Fibroblast of skin of abdomen (primary cell): ENCODE measurements around the gene ZNF407.

Experiments
- DNase-seq: peaks from one replicate; pipeline ENCODE4 v3.0.0-alpha.2; 2013

ZNF407 gene

GRCh38 chr18:74630804-74631203 lies 33.1 kb downstream of the ZNF407 start:
- no peak for DNase-seq

DNA sequence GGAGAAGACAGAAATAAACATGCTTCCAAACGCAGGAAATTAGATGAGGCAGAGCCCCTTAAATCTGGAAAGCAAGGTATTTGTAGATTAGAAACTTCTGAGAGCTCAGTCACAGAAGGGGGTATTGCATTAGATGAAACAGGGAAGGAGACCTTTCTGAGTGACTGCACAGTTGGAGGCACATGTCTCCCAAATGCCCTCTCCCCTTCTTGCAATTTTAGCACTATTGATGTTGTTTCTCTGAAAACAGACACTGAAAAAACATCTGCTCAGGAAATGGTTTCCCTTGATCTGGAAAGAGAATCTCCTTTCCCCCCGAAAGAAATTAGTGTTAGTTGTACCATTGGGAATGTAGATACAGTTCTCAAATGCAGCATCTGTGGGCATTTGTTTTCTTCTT lies 33.5 kb downstream of the ZNF407 start:
- no peak for DNase-seq

DNA sequence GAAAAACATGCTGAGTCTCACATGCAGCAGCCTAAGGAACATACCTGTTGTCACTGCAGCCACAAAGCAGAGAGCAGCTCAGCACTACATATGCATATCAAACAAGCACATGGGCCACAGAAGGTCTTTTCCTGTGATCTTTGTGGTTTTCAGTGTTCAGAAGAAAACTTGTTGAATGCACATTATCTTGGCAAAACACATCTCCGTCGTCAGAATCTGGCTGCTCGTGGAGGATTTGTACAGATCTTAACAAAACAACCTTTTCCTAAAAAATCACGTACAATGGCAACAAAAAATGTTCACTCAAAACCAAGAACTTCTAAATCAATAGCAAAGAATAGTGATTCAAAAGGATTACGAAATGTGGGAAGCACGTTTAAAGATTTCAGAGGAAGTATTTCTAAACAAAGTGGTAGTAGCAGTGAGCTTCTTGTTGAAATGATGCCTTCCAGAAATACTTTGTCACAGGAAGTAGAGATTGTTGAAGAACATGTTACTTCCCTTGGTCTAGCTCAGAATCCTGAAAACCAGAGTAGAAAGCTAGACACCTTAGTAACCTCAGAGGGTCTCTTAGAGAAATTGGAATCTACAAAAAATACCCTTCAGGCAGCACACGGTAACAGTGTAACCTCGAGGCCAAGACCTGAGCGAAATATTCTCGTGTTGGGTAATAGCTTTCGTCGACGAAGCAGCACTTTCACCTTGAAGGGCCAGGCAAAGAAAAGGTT lies 34.1 kb downstream of the ZNF407 start:
- peak; percentile 53 for DNase-seq

DNA sequence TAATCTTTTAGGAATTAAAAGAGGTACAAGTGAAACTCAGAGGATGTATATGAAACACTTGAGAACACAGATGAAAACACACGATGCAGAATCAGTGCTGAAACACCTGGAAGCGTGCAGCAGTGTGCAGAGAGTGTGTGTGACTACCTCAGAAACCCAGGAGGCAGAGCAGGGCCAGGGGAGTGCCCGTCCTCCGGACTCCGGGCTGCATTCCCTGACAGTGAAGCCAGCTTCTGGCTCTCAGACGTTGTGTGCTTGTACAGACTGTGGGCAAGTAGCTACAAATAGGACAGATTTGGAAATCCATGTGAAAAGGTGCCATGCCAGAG lies 34.6 kb downstream of the ZNF407 start:
- DNase-seq = no peak

- DNase-seq = no peak
Measured at GRCh38 chr18:74632856-74633255, 35.2 kb downstream of the ZNF407 start.

DNA sequence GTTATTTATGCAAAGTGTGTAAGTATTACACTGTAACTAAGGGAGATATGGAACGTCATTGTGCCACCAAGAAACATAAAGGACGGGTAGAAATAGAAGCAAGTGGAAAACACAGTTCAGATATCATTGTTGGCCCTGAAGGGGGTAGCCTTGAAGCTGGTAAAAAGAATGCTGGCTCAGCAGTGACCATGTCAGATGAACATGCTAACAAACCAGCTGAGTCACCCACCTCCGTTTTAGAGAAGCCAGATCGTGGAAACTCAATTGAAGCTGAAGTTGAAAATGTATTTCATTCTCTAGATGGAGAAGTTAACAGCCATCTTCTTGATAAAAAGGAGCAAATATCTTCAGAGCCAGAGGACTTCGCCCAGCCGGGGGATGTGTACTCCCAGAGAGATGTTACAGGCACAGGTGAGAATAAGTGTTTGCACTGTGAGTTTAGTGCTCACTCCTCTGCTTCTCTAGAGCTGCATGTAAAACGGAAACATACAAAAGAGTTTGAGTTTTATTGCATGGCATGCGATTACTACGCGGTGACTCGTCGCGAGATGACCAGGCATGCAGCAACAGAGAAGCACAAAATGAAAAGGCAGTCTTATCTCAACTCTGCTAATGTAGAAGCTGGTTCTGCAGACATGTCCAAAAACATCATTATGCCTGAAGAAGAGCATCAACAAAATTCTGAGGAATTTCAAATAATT lies 36.1 kb downstream of the ZNF407 start:
- DNase-seq = no peak

DNA sequence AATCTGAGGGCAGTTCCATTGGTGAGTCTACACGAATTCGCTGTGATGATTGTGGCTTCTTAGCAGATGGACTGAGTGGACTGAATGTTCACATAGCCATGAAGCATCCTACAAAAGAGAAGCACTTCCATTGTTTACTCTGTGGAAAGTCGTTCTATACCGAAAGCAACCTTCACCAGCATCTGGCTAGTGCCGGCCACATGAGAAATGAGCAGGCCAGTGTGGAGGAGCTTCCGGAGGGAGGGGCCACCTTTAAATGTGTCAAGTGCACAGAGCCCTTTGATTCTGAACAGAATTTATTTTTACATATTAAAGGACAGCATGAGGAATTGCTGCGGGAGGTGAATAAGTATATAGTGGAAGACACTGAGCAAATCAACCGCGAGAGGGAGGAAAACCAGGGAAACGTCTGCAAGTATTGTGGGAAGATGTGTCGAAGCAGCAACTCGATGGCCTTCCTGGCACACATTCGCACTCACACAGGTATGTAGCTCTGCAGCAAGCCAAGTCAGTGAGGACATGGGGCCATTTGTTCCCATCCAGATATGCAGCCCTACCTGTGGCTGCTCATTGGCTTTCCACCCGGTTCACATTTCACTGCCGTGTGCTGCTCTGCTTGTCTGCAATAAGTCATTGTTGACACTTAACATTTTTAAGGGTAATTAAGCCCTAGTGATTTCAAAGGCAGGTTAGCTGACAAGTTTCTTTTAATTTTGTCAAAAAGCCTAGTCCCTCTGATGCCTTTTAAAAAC lies 37.7 kb downstream of the ZNF407 start:
- no peak for DNase-seq

DNA sequence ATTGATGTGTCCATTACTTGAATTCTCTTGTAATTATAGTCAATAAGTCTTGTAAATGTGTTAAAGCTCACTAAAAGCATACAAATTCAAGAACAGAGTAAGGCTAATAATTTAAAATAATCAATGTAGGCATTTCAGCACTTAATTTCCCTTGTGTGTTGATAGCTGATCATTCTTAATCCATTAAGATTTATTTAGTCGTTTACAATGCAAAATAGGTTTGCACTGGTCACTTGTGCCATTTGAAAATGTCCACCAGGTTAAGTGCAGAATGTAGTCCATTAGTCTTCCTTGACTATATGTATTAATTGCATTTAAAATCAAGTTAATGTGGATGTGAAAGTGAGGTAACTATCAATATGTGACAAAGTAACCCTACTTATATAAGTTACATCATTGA lies 39.4 kb downstream of the ZNF407 start:
- no peak for DNase-seq

GRCh38 chr18:74638210-74638609 lies 40.5 kb downstream of the ZNF407 start:
- no peak for DNase-seq

GRCh38 chr18:74644713-74645112 lies 47.0 kb downstream of the ZNF407 start:
- DNase-seq = no peak

GRCh38 chr18:74645679-74646078 lies 48.0 kb downstream of the ZNF407 start:
- peak; percentile 62 for DNase-seq

DNA sequence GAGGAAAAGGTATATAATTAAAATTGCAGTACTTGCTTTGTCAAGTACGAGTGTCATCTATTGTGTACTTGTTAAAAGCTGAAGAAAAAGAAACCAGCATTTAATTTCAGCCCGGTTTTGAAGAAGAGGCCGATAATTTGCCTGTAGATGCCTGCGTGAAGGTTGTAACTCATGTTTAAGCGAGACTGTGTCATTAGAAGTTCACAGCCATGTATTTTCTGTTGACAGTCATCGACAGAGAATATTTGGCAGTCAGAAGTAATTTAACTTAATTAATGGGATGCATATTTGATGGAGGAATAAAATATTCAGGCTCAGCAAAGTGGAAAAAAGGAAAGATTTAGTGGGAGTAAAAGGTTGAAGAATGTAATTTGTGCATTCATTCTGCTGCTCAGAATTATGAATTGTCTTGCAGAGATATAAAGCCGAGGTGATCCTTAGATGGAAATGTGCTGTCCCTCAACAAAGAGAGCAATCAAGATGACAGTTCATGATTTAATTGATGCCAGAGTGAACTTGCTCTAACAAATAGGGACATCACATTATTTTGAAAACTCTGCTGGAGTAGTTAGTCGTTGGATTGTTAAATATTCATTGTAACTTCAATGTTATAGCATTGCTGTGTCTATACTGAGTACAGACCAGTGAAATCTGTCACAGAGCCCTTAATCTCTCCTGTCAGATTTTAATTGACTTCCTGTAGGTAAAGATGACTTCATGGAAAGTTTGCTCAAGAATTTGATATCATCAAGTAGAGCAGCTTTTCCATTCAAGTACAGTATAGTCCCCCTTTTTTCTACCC lies 53.9 kb downstream of the ZNF407 start:
- no peak for DNase-seq

GRCh38 chr18:74652392-74652988 lies 54.8 kb downstream of the ZNF407 start:
- peak; percentile 43 for DNase-seq

DNA sequence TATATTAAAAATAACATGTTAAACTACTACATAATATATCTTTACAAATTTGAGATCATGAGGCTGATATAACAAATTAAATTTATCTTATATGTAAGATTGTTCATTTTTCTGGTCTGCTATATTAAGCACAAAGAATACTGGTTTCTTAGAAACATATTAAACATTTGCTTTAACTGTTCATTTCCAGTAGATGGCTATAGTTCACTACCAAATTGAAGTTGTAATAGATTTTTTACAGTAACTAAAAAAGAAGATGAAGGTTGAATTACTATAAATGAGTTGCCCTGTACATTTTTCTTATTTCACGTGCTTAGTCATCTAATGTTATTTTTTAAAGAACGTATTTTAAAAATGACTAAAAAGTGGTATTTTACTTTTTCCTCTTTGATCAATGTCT lies 57.0 kb downstream of the ZNF407 start:
- DNase-seq = peak; percentile 35

DNA sequence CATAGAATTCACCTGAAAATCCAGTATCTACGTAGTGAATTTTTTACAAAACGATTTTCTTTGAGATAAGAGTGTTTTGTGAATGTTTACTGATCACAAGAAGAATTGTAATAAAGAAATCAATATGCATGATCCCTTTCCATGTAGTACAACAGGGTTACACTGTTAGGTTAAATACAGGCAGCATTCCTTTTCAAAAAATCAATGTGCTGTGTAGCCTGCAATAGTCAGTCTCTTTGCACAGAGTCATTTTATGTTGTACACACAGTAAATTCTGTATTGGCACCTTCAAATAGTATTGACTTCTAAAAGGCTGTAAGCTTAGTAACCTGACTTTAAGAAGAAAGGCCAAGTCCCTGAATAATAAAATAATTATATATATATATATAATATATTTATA lies 63.3 kb downstream of the ZNF407 start:
- no peak for DNase-seq

- no peak for DNase-seq
Measured at GRCh38 chr18:74661691-74662090, 64.0 kb downstream of the ZNF407 start.

DNA sequence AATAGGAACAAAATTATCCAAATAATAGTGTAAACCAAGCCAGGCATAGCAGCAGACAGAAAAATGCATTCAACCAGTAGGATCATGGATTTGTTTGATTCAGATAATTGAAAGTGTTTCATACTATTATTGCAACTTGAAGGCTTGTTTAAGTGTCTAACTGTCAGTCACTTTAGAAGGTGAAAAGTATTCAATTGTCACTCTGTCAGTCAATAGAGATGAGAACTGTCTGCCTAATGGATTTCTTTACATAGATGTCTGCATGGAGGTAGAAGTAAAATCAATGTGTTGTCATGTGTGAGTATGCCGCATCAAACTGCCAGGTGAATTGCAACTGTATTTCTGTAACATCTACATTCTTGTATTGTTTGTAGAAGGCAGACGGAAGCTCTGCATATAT lies 65.0 kb downstream of the ZNF407 start:
- no peak for DNase-seq

DNA sequence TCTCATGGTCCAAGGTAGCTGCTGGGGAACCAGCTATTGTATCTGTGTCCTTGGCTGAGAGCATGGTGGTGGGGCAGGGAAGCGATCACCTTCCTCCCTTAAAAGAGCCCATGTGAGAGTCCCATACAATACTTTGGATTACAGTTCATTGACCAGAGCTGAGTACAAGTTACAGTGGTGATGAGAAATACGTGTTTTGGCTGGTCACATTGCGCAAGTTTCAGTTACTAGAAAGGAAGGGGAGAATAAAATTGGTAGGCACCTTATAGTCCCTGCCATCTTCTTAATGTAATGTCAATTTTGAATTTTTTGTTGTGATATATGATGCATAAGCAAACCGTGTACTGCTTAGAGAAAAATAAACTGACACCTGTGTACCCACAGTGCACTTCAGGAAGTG lies 67.7 kb downstream of the ZNF407 start:
- no peak for DNase-seq

GRCh38 chr18:74665905-74666304 lies 68.2 kb downstream of the ZNF407 start:
- DNase-seq = no peak

- no peak for DNase-seq
Measured at GRCh38 chr18:74669136-74669798, 71.6 kb downstream of the ZNF407 start.

DNA sequence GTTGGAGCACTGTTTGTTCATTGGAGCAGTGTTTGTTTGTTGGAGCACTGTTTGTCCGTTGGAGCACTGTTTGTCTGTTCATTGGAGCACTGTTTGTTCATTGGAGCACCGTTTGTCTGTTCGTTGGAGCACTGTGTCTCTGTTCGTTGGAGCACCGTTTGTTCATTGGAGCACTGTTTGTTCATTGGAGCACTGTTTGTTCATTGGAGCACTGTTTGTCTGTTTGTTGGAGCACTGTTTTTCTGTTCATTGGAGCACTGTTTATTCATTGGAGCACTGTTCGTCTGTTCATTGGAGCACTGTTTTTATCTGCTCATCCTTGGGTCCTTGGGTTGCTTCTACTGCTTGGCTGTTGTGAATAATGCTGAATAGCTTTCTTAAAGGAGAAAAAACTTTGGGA lies 74.7 kb downstream of the ZNF407 start:
- no peak for DNase-seq

GRCh38 chr18:74674487-74674886 lies 76.8 kb downstream of the ZNF407 start:
- DNase-seq = no peak
